ENCODE measurements around the gene MSLN. TPM values are rescaled to one million over a fixed set of nuclear protein-coding genes. Genes with fewer than 3 reads are reported as not detected.
A peak's percentile ranks its signal among the peaks of the same experiment; 100 is the strongest.
"Not testable (repeated sequence)": the region's sequence is repeated elsewhere in the genome, so short reads cannot be mapped to it uniquely, and the experiment has no call there.

MSLN gene
- total RNA-seq, 6 donors from 2014 or later = 47.8 to 275 (median 121) TPM

- Histone ChIP-seq H3K27me3 (peaks cover 0 to 5% (median 0%) of the 10 kb centered on the region in 4 donors), H3K4me3 (no peak overlapping the region), H3K4me1 (no peaks in the 10 kb centered on the region), H3K27ac (no peak overlapping the region), H3K36me3 (no peaks in the 10 kb centered on the region), H3K9me3 (no peaks in the 10 kb centered on the region)
- DNase-seq (peak in 1 of 2 donors; percentile 78), ATAC-seq (ENCODE audit: low FRiP score in 2 of 2) (no peak)
- TF ChIP-seq CTCF (IDR thresholded peaks at IDR 0.05) = no peak
- TF ChIP-seq POLR2AphosphoS5 (IDR thresholded peaks at IDR 0.05) = no peak
- TF ChIP-seq POLR2A (IDR thresholded peaks at IDR 0.05) = no peak
- no peak for TF ChIP-seq EP300 (IDR thresholded peaks at IDR 0.05)
- WGBS, 2 donors = 79 to 81% methylated on average over 5 to 36 of the region's 46 CpGs
Observed at GRCh38 chr16:774086-775001, 13.8 kb downstream of the MSLN start.

- Histone ChIP-seq H3K9me3 (no peaks in the 10 kb centered on the region), H3K27me3 (peaks cover 0 to 5% (median 0%) of the 10 kb centered on the region in 4 donors), H3K27ac (no peak overlapping the region), H3K4me3 (no peak overlapping the region), H3K4me1 (no peaks in the 10 kb centered on the region), H3K36me3 (no peaks in the 10 kb centered on the region)
- WGBS, 2 donors = 79 to 83% methylated on average over 24 to 35 of the region's 36 CpGs
- no peak for TF ChIP-seq POLR2AphosphoS5 (IDR thresholded peaks at IDR 0.05)
- TF ChIP-seq CTCF (IDR thresholded peaks at IDR 0.05) = no peak
- no peak for TF ChIP-seq EP300 (IDR thresholded peaks at IDR 0.05)
- DNase-seq = peak in 1 of 2 donors; percentile 81
- peak in 1 of 2 donors; percentile 6 for ATAC-seq (ENCODE audit: low FRiP score in 2 of 2)
Observed at GRCh38 chr16:775236-775796, 14.8 kb downstream of the MSLN start.

DNA sequence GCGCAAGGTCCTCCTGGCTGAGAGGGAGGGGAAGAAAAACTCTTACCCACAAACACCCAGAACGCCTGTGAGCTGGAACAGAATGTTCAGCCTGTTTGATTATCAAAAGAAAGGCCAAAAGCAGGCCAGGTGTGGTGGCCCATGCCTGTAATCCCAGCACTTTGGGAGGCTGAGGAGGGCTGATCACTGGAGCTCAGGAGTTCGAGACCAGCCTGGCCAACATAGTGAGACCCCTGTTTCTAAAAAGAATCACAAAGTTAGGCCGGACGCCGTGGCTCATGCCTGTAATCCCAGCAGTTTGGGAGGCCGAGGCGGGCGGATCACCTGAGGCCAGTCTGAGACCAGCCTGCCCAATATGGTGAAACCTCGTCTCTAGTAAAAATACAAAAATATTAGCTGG, 15.8 kb downstream of the MSLN start:
- H3K4me1 ChIP-seq; H3K9me3 ChIP-seq; DNase-seq; ATAC-seq (ENCODE audit: low FRiP score in 2 of 2); H3K4me3 ChIP-seq; H3K36me3 ChIP-seq; H3K27ac ChIP-seq; H3K27me3 ChIP-seq: not testable (repeated sequence)
- 89 to 91% methylated on average over 10 of the region's 10 CpGs for WGBS, 2 donors

DNA sequence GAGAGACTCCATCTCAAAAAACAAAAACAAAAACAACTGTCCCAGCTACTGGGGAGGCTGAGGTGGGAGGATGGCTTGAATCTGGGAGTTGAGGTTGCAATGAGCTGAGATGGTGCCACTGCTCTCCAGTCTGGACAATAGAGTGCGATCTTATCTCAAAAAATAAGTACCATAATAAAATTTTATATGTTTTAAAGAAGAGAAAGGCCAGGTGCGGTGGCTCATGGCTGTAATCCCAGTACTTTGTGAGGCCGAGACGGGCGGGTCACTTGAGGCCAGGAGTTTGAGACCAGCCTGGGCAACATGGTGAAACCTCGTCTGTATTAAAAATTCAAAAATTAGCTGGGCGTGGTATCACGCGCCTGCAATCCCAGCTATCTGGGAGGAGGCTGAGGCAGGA, 16.3 kb downstream of the MSLN start:
- Histone ChIP-seq H3K4me3 (no peak overlapping the region), H3K9me3 (no peaks in the 10 kb centered on the region), H3K36me3 (no peaks in the 10 kb centered on the region), H3K27ac (no peak overlapping the region), H3K4me1 (no peaks in the 10 kb centered on the region), H3K27me3 (peaks cover 0 to 5% (median 0%) of the 10 kb centered on the region in 4 donors)
- DNase-seq (no peak), ATAC-seq (ENCODE audit: low FRiP score in 2 of 2) (no peak)
- TF ChIP-seq POLR2A (IDR thresholded peaks at IDR 0.05) = no peak
- TF ChIP-seq POLR2AphosphoS5 (IDR thresholded peaks at IDR 0.05) = no peak
- TF ChIP-seq CTCF (IDR thresholded peaks at IDR 0.05) = no peak
- no peak for TF ChIP-seq EP300 (IDR thresholded peaks at IDR 0.05)
- WGBS, 2 donors = 89 to 91% methylated on average over 9 of the region's 9 CpGs

GRCh38 chr16:777826-778225, 17.3 kb downstream of the MSLN start:
- Histone ChIP-seq H3K4me1 (peaks cover 0 to under 1% (median 0%) of the 10 kb centered on the region in 4 donors), H3K9me3 (no peaks in the 10 kb centered on the region), H3K4me3 (no peak overlapping the region), H3K36me3 (no peaks in the 10 kb centered on the region), H3K27me3 (peaks cover 0 to 5% (median 0%) of the 10 kb centered on the region in 4 donors), H3K27ac (no peak overlapping the region)
- DNase-seq = peak in 1 of 2 donors; percentile 31
- TF ChIP-seq EP300 (IDR thresholded peaks at IDR 0.05) = no peak
- no peak for TF ChIP-seq CTCF (IDR thresholded peaks at IDR 0.05)
- no peak for TF ChIP-seq POLR2AphosphoS5 (IDR thresholded peaks at IDR 0.05)
- TF ChIP-seq POLR2A (IDR thresholded peaks at IDR 0.05) = no peak
- ATAC-seq (ENCODE audit: low FRiP score in 2 of 2) = no peak
- WGBS, 2 donors = 11 to 16% methylated on average over 13 to 16 of the region's 16 CpGs

Measured in upper lobe of left lung (tissue), 6 donors.